ENCODE results near the gene COL23A1. TPM values are rescaled to one million over a fixed set of nuclear protein-coding genes. Genes with fewer than 3 reads are reported as not detected.

The COL23A1 gene
- total RNA-seq, 4 donors from 2014 or later, result 0.44 to 0.65 (median 0.57) TPM; not detected in 1

- TF ChIP-seq, protein P1, sequence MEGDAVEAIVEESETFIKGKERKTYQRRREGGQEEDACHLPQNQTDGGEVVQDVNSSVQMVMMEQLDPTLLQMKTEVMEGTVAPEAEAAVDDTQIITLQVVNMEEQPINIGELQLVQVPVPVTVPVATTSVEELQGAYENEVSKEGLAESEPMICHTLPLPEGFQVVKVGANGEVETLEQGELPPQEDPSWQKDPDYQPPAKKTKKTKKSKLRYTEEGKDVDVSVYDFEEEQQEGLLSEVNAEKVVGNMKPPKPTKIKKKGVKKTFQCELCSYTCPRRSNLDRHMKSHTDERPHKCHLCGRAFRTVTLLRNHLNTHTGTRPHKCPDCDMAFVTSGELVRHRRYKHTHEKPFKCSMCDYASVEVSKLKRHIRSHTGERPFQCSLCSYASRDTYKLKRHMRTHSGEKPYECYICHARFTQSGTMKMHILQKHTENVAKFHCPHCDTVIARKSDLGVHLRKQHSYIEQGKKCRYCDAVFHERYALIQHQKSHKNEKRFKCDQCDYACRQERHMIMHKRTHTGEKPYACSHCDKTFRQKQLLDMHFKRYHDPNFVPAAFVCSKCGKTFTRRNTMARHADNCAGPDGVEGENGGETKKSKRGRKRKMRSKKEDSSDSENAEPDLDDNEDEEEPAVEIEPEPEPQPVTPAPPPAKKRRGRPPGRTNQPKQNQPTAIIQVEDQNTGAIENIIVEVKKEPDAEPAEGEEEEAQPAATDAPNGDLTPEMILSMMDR (IDR thresholded peaks at IDR 0.05; ENCODE audit: low read depth), result no peak
These were observed 154.6 kb downstream of the COL23A1 start for GRCh38 chr5:178435321-178436238.

DNA sequence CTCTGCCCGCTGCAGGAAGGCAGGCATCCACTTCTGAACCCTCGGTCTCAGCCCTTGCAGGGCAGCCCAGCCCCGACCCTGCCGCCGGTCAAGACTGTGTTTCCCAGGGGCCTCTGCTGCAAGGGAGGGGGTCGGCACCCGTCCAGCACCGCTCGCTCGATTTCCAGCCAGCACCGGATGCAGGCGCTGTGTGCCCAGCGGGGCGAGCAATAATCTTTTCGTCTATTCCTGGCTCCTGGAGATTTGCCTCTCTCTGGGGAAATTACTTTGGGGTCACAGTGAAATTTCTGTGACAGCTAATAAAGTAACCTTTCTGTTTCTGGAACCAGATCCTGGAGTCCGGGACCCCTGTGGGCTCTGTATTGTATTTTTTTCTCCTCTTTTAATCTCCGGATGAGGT, 155.3 kb downstream of the COL23A1 start:
- TF ChIP-seq, protein P1 (IDR thresholded peaks at IDR 0.05; ENCODE audit: low read depth), result no peak

DNA sequence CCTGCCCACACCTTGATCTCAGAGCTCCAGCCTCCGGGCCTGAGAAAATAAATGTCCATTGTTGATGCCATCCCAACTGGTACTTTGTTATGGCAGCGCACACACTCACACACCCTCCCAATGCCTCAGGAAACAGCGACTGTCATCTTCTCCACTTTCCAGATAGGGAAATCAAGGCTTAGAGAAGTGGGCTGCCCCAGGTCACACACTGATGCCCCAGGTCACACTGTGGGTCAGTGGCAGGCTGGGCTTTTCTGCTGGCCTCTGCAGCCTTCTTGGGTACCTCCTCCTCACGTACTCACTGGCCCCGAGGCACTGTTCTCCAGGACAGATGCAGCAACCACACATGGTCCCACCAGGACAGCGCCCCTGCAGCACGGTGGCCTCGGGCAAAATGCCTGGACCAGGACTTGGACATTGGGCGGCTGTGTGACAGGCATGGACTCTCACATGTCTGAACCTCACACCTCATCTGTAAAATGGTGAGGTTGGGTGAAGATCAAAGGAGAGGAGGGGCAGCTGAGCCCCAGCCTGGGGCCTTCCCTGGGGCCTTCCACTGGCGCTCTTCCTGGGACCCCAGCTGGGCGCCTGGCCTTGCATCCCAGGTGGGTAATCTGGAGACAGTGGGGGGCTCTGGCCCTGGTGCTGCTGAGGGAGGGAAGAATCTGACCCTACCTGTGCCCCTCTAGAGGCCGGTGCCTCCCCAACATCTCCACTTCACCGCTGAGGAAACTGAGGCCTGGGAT, 156.0 kb downstream of the COL23A1 start:
- TF ChIP-seq, protein P1 (IDR thresholded peaks at IDR 0.05; ENCODE audit: low read depth), result no peak

DNA sequence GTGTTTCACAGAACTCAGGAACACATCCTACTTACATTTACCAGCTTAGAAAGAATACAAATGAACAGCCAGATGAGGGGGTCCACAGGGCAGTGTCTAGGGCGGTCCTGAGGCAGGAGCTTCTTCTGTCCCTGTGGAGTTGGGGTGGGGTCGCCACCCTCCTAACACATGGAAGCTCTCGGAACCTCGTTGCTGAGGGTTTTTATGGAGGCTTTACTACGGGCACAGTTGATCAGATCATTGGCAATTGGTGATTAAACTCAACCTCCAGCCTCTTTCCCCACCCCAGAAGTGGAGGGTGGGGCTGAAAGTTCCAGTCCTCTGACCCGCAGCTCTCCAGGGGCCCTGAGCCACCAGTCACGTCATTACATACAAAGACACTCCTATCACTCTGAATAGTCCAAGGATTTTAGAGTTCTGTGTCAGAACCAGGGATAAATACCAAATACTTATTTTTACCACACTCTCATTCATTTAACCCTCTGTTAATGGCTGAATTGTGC, 156.9 kb downstream of the COL23A1 start:
- TF ChIP-seq, protein P1 (IDR thresholded peaks at IDR 0.05; ENCODE audit: low read depth), result no peak

DNA sequence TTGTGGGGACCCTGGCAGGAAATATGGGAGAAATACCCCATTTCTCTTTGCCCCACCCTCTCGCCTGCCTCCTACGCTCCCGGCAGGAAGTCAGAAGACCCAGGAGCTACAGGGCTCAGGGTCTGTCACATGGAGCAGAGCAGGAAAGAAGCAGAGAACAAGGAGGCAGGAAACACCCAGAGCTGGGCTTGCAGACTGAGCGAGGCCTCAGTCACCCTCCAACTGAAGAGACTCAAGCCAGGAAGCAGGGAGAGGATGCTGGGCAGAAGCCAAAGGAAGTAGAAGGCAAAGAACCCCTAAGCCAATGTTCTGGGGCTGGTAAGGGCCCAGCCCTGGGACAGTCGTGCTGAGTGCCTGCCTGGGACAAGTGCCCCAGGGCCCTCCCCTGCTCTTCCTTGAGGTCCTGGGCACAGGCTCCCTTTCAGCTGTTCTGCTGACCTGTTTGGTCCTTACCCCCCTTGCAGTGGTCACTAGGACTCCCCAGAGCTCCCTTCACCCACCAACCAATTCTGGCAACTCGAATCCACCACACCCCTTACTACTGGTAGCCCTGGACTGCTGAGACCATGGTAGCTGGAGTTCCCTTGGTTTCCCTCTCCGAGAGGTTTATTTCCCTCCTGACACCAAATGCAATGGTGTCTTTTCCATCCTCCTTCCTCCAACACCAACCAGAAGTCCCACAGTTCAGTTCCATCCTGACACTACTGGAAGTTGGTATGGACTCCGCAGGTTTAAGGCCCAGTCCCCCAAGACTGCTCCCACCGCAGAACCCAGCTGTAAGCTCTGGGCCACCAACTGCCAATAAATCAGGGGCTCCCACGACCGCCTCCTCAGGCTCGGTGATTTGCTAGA, 157.5 kb downstream of the COL23A1 start:
- TF ChIP-seq, protein P1 (IDR thresholded peaks at IDR 0.05; ENCODE audit: low read depth), result no peak

DNA sequence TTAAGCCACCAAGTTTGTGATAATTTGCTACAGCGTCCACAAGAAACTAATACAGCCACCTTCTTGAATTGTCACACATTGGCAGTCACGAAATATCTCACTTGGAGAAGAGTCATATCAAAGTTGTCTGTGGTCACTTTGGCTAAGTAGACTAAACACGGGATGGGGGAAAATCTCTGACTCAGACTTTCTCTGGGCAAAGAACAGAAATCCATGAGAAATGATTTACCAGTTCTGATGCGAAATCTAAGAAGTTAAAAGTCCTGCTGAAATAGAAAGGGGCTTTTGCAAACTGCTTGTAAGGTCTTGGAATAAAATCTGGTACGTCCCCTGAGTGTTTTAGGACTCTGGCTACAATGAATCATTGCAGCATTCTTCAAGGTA, 158.4 kb downstream of the COL23A1 start:
- TF ChIP-seq, protein P1 (IDR thresholded peaks at IDR 0.05; ENCODE audit: low read depth), result no peak
